ENCODE data around the gene HTRA1. TPM values are rescaled to one million over a fixed set of nuclear protein-coding genes. Genes with fewer than 3 reads are reported as not detected.

Gene HTRA1
- total RNA-seq, 6 experiments from 2014 or later = 55.0 to 67.2 (median 61.9) TPM

DNA sequence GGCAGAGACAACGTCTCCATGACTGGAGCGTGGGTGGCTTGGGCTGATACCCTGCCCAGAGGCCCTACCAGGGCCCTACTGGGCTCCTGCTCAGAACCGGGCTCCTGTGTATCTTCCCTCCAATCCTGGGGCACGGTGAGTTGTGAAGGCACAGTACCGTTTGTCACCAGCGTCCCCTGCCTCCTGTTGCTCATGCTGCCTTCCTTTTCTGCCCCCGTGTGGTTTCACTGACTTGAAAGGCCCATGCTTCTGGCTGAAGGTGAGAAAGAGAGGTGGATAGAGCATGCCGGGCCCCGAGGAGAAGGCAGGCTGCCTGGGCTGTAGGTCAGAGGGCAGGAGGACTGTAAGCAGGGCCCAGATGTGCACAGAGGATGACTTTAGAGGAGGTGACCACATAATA, 90.1 kb downstream of the HTRA1 start:
- TF ChIP-seq, protein P1, sequence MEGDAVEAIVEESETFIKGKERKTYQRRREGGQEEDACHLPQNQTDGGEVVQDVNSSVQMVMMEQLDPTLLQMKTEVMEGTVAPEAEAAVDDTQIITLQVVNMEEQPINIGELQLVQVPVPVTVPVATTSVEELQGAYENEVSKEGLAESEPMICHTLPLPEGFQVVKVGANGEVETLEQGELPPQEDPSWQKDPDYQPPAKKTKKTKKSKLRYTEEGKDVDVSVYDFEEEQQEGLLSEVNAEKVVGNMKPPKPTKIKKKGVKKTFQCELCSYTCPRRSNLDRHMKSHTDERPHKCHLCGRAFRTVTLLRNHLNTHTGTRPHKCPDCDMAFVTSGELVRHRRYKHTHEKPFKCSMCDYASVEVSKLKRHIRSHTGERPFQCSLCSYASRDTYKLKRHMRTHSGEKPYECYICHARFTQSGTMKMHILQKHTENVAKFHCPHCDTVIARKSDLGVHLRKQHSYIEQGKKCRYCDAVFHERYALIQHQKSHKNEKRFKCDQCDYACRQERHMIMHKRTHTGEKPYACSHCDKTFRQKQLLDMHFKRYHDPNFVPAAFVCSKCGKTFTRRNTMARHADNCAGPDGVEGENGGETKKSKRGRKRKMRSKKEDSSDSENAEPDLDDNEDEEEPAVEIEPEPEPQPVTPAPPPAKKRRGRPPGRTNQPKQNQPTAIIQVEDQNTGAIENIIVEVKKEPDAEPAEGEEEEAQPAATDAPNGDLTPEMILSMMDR (IDR thresholded peaks at IDR 0.05) = no peak
- no peak overlapping the region for H3K4me3 Mint-ChIP-seq
- H3K27ac Mint-ChIP-seq = no peak overlapping the region
- no peak for DNase-seq
- H3K36me3 Mint-ChIP-seq (ENCODE audit: low read depth) = no peaks in the 10 kb centered on the region
- H3K9me3 Mint-ChIP-seq = no peaks in the 10 kb centered on the region
- no peaks in the 10 kb centered on the region; the same call in 1 of the 2 replicates for H3K4me1 Mint-ChIP-seq (ENCODE audit: low read depth)
- peaks cover 25% of the 10 kb centered on the region for H3K27me3 Mint-ChIP-seq (ENCODE audit: insufficient read depth)

DNA sequence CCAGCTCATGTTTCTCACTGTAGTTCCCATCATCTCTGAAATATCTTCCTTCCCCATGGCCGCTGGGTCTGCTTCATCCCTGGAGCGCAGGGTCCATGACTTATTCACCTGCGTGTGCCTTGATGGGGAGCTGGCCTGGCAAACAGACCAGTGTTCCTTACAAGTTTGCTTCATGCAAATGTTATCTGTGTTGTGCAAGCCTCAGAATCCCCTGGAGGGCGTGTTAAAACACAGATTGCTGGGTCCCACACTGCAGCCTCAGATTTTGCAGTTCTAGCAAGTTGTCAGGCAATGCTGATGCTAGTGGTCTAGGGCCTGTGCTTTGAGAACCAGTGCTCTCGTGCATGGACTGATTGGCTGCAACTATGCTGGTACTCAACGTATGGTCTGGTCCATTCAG, 92.0 kb downstream of the HTRA1 start:
- Mint-ChIP-seq H3K4me3 (no peak overlapping the region), H3K27me3 (ENCODE audit: insufficient read depth) (peaks cover 30% of the 10 kb centered on the region), H3K4me1 (ENCODE audit: low read depth) (no peaks in the 10 kb centered on the region), H3K36me3 (ENCODE audit: low read depth) (no peaks in the 10 kb centered on the region), H3K27ac (no peak overlapping the region), H3K9me3 (no peaks in the 10 kb centered on the region)
- DNase-seq = no peak
- TF ChIP-seq, protein P1 (IDR thresholded peaks at IDR 0.05) = no peak

DNA sequence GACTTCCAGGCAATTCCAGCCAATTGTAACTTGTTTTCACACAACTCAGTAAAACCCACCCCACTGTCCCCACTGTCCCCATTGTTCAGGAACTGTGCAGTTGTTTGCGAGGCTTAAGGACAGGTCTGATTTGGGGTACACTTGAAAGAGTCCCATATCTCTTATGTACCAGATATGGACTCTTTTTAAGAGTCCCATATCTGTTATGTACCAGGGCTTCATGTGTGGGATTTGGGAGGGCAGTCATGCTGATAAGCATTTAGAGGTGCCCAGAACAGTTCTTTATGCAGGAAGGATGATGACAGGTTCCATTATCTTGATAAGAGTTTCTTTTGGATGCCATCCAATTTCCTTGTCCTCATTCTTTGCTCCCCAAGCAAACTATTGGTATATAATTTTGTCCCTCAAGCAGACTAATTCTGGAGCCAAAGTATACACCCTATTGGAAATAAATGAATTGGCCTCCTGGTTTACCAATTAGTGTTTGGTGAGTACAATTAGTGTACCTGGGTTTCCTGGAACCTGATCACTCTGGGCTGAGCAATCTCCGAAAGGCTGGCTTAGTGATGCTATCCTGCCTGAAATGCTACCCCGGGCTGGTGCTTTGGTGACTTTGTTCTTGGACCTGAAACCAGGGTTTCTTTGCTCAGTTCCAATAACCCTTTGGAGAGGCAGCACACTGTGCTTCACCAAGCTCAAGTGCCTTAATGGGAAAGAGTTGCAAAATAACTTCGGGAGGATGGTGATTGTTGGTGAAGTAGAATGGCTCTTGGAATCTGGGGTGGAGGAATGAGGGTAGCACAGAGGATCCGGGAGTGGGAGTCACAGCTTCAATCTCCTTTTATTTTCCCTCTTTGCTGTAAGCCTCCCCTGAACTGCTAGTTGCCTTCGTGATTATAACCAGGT, 93.0 kb downstream of the HTRA1 start:
- Mint-ChIP-seq H3K4me3 (no peak overlapping the region), H3K4me1 (ENCODE audit: low read depth) (no peaks in the 10 kb centered on the region), H3K27me3 (ENCODE audit: insufficient read depth) (peaks cover 38% of the 10 kb centered on the region), H3K36me3 (ENCODE audit: low read depth) (no peaks in the 10 kb centered on the region), H3K9me3 (no peaks in the 10 kb centered on the region), H3K27ac (no peak overlapping the region)
- DNase-seq = no peak
- TF ChIP-seq, protein P1 (IDR thresholded peaks at IDR 0.05) = no peak

DNA sequence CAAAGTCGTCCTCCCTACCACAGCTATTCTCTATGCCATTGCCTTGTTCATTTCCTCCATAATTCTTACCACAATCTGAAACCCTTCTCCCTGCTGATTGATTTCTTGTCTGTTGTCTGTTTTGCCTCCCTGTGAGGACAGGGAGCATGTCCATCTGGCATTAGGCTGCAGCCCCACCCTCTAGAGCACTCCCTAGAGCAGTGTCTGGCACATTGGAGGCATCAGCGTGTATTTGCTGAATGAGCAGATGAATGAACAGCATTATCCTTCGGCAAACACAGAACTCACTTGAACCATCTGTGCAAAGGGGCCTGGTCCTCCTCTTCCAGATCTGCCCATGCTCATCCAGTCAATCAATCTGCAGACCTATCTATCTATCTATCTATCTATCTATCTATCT, 94.1 kb downstream of the HTRA1 start:
- no peaks in the 10 kb centered on the region for H3K9me3 Mint-ChIP-seq
- H3K36me3 Mint-ChIP-seq (ENCODE audit: low read depth) = no peaks in the 10 kb centered on the region
- H3K27ac Mint-ChIP-seq = no peak overlapping the region
- H3K27me3 Mint-ChIP-seq (ENCODE audit: insufficient read depth) = peaks cover 46% of the 10 kb centered on the region
- DNase-seq = no peak
- no peak overlapping the region for H3K4me3 Mint-ChIP-seq
- no peaks in the 10 kb centered on the region for H3K4me1 Mint-ChIP-seq (ENCODE audit: low read depth)
- TF ChIP-seq, protein P1 (IDR thresholded peaks at IDR 0.05) = no peak

DNA sequence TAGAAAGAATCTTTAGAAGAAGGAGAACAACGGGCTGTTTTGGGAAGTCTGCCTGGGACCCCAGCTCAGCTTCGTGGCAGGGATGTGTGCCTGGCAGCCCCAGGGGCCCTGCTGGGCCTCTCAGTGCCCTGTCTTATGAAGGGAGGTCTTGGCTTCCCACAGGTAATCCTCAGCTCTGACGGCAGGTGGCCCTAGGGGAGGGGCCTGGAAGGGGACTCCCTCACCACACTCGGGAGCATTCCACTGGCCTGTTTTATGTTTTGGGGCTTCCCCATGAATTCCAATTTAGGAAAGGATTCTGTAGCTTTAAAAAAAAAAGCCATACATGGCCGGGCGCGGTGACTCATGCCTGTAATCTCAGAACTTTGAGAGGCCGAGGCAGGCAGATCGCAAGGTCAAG, 96.2 kb downstream of the HTRA1 start:
- peaks cover 43% of the 10 kb centered on the region for H3K27me3 Mint-ChIP-seq (ENCODE audit: insufficient read depth)
- H3K9me3 Mint-ChIP-seq = no peaks in the 10 kb centered on the region

More for the DNA sequence above, 96.2 kb downstream of the HTRA1 start:
- H3K4me1 Mint-ChIP-seq (ENCODE audit: low read depth) = peaks cover 9% of the 10 kb centered on the region; the same call in 1 of the 2 replicates
- DNase-seq = no peak
- H3K27ac Mint-ChIP-seq = no peak overlapping the region
- no peaks in the 10 kb centered on the region for H3K36me3 Mint-ChIP-seq (ENCODE audit: low read depth)
- H3K4me3 Mint-ChIP-seq = no peak overlapping the region
- TF ChIP-seq, protein P1 (IDR thresholded peaks at IDR 0.05) = no peak
